Peyer's patch (tissue), 4 donors: ENCODE measurements around the gene DNAJC8.

Experiments used
- CTCF ChIP-seq, 6 experiments: fragments of 450-650 bp in 4 of 6; fragments of 200-600 bp in 2 of 6; sonication (generic) in 1 of 6; IDR thresholded peaks; one replicate each; pipeline ENCODE4 v1.5.1; 2017 to 2019; ENCODE audit warnings: antibody characterized with exemption in 6 of 6, mild to moderate bottlenecking in 3 of 6, moderate library complexity in 1 of 6
- POLR2A ChIP-seq, 2 donors: fragments of 450-650 bp; IDR thresholded peaks; one replicate each; pipeline ENCODE4 v1.5.1; 2017; ENCODE audit warnings: antibody characterized with exemption in 2 of 2, mild to moderate bottlenecking in 2 of 2, moderate library complexity in 2 of 2

- TF ChIP-seq CTCF (IDR thresholded peaks at IDR 0.05) (no peak), POLR2A (IDR thresholded peaks at IDR 0.05) (no peak)
Measured at GRCh38 chr1:28213315-28213714, 19.5 kb downstream of the DNAJC8 start.
